SH-SY5Y (cell line): ENCODE measurements around the gene HYOU1.

Experiments
- GATA2 ChIP-seq: IDR thresholded peaks from 2 replicates; pipeline ENCODE4 v1.6.1; 2011; ENCODE audit warnings: mild to moderate bottlenecking, low read depth, low read length
- GATA3 ChIP-seq: IDR thresholded peaks from 2 replicates; pipeline ENCODE4 v1.6.1; 2011; ENCODE audit warnings: low read depth, mild to moderate bottlenecking, low read length, moderate library complexity

DNA sequence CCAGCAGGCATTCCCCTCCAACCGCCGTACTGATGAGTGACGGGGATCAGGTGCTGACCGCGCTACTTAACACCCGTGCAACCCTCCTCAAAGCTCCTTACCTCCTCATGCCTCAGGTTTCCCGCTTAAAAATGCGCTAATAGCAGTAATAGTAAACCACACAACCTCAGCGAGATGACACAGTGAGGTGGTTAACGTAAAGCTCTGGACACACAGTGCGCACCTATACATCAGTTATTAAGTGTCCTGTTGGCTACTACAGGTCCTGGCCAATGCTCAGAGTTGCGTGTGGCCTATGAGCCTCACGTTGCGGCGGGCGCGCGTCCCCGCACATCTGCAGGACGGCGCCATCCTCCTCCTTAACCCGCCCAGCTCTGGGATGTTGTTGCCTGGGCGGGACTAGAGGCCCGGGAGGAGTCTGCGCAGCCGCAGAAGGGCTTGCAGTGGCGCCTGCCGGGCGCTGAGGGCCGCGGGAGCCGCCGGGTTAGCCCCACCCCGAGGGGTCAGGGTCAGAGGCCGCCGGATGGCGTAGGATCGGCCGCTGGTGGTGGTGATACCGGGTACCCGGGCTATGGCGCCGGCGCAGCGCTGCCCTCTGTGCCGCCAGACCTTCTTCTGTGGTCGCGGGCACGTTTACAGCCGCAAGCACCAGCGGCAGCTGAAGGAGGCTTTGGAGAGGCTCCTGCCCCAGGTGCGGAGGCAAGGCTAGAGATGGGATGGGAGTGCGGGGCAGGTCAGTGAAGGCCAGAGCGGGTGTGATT, 59.2 kb downstream of the HYOU1 start, which contains the start of gene CENATAC:
- TF ChIP-seq GATA2 (no peak), GATA3 (no peak)
